Measurements from ENCODE around the gene BBX.
"Not testable (repeated sequence)": the region's sequence is repeated elsewhere in the genome, so short reads cannot be mapped to it uniquely, and the experiment has no call there.

The BBX gene

DNA sequence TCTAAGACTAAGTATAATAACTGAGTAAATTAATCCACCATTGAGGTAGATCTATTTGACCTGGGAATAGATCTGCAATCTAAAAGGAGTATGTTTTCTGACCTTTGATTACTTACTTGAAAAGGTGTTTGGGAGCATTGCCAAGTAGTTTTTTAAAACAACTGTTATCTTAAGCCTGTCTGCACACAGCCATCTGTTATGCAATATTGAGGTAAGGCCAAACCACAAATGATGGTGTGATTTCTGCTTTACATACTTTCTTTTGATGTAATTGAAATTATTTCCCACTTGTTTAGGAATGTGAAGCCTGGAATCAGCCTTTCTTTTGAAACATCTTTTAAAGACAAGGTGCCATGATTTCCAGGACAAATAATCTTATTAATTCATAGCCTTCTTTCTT is 274.0 kb downstream of the BBX start:
- no peak for DNase-seq (ENCODE audit: low read depth in 2 of 2)

DNA sequence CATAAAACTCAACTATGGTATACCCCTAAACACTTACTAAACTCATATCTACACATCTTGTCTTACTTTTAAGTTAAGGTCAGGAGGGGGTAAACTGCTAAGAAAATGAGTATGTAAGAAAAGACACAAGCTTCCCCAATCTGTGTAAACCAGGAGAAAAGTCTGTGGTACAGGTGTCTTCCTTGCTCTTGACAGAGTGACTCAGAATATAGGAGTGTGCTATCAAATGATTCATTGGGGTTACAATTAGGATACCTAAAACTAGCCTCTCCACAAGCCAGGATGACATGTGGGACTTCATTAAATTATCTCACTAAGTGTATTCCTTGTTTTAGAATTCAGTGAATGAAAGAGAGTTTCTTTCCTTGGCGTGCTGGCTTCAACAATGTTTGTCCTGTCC is 274.8 kb downstream of the BBX start:
- no peak for DNase-seq (ENCODE audit: low read depth in 2 of 2)

DNA sequence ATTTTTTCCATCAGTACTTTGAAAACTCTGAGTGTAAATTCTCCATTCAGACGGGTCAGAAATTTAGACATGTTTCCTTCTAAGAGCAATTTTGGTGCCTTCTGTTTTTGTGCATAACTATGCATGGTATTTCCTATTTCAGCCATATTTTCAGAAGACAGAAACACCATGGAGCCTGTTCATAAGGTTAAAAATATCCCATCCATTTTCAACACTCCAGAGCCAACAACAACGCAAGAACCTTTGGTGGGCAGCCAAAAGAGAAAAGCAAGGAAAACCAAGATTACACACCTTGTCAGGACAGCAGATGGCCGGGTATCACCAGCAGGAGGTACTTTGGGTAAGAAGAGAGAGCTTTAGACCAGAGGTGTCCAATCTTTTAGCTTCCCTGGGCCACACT is 275.6 kb downstream of the BBX start:
- DNase-seq (ENCODE audit: low read depth in 2 of 2) = no peak

DNA sequence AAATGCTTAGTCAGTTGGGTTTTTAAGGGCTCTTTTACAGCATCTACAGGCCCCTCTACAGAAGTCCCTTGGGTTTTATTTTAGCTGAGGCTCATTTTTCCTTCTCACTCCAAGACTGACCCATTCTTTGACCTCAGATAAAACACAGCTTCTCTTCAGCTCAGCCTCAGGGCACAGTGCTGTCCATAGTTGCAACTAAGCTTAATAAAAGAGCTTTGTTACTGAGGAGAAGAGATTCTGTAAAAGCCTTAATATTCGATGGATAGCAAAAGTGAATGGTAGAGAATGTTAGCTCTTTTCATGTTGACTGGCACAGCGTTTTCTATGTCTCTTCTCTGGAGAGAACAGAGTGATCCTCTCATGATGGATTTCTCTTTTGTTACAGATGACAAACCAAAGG is 277.9 kb downstream of the BBX start:
- DNase-seq (ENCODE audit: low read depth in 2 of 2) = no peak

DNA sequence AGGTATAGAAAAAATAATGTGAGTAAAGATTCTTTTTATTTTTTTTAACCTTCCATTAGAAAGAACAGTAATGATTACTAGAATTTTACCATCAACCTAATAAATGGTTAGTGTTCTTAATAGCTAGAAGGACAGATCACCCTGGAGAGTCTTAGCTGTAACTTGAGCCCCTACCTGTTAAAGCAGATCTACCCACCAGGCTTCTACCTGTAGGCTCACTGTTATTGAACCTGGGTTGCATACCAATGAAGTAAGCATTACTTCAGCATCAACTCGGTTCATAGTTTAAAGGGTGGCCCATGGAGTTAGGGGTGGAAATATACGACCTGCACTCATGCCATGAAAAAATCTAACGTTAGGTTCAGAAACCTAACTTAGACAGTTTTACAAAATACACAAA is 280.4 kb downstream of the BBX start:
- no peak for DNase-seq (ENCODE audit: low read depth in 2 of 2)

DNA sequence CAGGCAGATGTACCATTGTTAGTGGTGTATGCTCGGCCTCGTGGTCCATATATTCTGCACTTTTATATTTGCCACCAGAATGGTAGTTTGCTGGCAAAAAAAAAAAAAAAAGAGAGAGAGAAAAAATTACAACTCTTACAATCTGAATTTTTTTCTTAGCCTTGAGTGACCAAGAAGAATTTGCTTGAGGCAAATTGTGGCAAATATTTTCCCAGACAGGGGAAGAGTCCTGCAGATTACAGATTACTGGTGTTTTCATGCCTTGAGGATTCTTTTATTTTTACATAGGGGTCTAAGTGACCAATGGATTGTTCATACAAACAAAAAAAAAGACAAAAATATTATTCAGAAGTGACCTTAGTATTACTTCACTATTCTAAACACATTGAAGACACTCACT is 283.3 kb downstream of the BBX start:
- DNase-seq (ENCODE audit: low read depth in 2 of 2) = no peak

DNA sequence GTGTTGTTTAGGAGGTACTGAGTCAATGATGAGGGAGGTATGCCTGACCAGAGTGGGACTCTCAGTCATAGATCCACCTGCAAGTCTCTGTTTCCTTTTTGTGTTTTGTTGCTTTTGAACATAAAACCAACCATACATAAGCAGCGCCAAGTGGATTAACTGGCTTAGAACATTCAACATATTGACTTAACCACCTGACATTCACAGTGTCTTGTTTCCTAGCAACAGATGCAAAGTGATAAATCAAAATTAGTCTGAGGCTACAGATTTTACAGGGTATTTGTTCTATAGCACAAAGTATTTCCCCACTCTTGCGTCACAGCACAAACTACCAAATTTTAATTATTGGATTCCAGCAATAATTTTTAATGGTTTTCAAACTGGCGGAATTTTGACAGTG is 283.8 kb downstream of the BBX start:
- no peak for DNase-seq (ENCODE audit: low read depth in 2 of 2)

DNA sequence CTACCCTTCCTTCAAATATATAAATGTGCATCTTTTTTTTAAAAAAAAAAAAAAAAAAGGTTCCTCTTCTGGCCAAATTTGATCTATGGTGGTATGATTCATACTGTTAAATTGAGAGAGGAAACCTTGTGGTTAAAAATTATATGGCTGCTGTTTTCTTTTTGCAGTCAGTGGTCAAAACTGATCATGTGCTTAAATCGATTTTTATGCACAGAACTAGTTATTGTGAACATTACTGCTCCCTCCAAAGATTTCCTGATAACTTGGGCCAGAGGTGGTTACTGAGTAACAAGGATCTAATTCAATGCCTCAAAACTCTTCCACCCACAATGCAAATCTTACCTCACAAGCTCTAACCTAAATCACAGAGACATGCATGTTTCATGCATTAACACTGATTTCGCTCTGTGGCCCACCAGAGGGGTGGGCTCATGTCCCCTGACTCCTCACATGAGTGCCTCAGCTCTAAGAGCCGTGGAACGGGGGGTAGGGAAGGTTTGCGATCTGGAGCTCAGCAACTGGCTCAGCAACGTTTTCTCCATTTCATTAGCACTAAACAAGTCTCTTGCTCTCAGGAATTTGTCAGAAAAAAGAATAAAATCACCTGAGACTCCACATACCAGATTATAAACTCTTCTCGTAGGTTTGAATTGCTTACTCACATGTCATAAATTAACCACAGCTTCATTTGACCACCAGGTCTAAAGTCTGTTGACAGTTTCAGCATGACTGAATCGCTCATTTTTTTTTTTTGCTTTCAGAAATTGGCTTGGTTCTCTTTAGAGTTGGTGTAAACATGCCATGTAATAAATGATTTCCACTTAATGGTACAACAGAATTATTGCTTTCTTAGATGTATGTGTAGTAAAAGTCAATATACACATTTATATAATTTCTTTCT is 287.7 kb downstream of the BBX start:
- no peak for DNase-seq (ENCODE audit: low read depth in 2 of 2)

DNA sequence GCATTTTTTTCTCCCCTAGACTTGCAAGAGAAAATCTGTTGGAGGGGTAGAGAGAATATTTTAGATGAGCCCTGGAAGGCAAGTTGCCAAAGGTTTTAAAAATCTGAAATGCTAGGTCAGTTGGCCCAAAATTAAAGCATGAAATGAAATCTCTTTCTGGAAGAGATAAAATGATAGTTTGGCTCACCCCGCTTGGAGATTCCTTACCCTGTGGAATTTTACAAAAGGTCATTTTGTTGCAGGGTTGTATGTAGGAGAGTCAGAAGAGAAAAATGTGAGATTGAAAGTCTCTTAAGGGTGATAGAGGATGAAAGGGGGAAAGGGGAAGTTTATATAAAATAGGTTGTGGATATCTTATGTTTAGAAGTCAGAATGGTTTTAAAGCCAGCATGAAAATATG is 290.3 kb downstream of the BBX start:
- no peak for DNase-seq (ENCODE audit: low read depth in 2 of 2)

DNA sequence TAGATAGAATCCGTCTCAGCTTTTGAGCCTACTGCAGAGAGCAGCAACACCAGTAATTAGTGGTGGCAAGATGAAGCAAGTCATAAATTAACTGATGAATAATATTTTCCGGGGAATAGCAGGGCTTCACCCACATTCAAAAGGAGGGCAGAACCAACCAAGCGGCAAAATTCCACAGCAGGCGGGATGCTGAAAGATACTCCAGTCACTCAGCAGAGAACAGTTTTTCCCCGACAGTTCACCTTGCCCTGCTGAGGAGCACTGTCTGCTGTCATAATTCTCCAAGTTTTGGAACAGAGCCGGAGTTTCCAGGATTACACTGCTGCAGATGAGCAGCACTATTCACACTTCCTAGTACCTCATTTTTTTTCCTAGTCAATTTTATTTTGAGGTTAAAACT is 293.3 kb downstream of the BBX start:
- no peak for DNase-seq (ENCODE audit: low read depth in 2 of 2)

DNA sequence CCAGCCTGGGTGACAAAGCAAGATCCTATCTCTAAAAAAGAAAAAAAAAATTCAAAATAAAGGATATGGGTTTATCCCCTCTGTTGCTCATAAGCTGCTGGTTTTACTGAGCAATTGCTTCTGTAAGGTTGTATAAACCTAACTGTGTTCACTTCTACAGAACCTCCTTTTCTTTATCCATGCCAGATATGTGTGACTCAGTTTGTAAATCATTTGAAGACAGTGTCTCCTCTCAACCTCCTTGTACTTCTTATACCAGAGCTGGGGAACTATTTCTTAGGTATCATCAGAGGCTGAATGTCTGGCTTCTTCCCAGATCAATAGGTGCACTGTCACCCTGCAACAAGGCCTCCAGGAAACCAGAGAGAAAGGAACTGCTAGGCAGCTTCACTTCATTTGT is 294.3 kb downstream of the BBX start:
- no peak for DNase-seq (ENCODE audit: low read depth in 2 of 2)

DNA sequence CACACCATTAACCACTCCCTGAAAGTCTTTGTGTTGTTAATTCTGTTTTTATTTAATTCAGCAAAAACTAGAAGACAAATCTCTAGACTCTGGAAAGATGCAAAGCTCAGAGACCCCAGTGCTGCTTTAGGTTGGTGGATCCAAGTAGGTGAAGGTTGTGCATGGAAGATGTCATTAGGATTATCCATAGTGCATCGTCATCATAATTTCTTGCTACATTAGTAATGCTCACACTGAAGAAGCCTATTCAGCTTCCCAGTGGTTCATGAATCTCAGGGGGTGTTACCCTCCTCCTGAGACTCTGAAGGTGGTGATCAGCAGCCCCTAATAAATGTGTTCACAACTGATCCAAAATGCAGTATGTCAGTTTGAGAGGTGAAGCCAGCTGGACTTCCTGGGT is 295.3 kb downstream of the BBX start:
- DNase-seq (ENCODE audit: low read depth in 2 of 2) = no peak

DNA sequence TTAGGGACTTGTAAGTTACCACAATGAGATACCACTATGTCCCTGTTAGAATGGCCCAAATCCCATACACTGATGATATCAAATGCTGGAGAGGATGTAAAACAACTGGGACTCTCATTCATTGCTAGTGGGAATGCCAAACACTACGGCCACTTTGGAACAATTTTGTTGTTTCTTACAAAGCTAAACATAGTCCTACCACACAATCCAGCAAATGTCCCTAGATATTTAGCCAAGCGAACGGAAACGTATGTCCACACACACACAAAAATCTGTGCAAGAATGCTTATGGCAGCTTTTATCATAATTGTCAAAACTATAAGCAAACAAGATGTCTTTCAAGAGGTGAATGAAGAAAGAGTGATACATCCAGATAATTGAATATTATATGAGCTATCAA is 296.9 kb downstream of the BBX start:
- DNase-seq (ENCODE audit: low read depth in 2 of 2) = no peak

DNA sequence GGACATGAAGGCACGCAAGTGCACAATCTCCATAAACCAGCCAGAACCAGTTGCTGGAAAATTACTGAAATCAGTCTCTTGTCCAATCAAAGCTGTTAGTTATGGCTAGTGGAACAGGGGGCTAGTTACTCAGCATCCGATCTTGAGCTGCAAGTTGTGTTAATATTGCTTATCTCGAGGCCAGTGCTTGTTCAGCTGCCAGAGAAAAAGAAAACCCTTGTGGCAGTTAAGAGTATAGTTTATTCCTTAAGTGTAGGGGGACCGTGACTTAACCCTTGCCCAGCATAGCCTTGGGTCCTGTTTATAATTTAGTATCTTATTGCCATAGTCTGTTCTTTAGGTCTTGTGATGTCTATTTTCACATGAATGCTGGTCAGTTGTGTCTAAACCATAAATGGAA is 299.5 kb downstream of the BBX start:
- no peak for DNase-seq (ENCODE audit: low read depth in 2 of 2)

DNA sequence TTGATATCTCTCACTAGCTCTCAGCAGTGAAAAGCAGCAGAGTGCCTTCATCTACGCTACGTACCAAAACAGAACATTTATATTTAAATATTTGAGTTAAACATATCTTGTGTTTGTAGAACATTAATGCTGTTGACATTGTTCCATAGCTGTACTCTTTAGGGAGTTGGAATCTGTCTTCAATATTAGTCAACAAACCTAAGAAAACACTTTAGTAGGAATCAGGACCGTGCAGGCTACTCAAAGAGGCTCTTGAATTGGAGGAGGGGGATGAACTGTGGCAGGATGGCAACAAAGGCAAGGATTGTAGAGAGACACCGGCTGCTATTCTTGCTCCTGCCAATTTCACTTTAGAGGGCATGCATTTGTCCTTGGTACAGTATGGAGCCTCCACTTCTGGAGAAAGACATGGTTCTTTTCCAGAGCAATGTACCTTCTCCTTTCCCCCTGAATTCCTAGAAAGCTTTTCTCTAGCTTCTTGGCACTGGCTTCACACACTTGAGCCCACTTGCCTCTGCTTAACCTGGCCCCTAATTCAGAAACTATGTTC is 302.1 kb downstream of the BBX start:
- DNase-seq (ENCODE audit: low read depth in 2 of 2) = no peak

DNA sequence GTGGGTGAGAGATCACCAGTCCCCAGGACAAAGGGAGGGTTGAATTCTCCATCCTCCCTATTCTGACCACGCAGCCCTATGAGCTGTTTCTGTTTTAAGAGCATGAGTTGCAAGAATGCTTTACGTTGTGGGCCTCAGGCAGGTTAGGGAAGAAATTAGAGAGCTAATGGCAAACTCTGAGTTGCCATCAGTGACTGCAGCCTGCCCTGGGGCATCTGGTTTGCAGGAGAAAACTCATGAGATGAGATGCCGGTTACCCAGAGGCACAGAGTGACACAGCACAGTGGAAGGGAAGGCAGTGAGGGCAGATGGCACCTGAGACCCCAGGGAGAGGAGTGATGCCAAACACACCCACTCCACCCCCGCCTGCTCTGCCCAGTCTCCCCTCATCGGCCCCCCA is 302.8 kb downstream of the BBX start:
- no peak for DNase-seq (ENCODE audit: low read depth in 2 of 2)

DNA sequence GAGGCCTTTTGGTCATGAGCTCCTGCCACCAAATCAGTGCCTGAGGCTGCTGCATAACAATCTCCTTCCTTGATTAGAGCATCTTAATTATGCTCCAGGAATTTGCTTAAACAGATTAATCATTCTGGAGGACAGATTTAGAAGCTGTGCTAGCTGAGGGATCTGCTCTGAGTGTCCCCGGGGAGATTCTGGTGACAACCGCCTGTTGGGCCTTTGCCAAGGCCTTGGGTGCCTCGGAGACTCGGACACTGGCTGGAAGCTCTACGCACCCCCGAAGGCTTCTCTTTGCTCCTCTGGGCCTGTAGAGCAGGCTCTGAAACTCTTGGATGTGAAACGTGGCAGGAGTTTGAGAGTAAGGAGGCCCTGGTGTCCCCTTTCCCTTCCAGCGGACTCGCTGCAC is 304.0 kb downstream of the BBX start:
- no peak for DNase-seq (ENCODE audit: low read depth in 2 of 2)

DNA sequence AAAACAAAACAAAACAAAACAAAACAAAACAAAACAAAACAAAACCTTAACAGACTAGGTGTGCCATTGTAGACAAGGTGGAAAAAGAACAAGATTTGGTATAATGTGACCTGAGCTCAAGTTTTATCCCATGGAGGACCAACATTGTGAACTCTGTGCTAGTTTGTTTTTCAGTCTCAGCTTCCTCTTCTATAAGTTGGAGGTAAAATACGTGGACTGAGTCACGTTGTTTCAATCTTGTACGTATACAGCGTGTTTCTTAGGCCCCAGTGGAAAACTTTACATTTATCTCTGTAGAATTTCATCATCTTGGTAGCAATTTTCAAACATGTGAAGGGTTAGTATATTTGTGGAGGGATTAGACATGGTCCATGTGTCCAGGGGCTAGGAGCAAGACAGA is 306.4 kb downstream of the BBX start:
- no peak for DNase-seq (ENCODE audit: low read depth in 2 of 2)

DNA sequence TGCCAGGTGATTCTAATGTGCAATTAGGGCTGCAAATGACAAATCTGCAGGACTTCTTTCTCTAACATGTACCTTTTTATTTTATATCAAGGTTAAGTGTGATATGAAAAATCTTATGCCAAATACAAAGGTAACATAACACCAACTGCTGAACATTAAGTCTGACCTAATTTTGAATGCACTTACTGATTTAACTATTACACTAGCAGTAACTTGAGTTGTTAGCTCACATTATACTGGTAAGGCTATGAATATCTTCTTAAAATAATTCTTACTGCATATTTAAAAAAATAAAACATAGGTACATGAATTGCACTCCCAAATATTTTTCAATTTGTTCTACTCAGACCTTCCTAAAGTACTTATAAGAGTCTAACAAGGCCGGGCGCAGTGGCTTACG is 308.8 kb downstream of the BBX start:
- no peak for DNase-seq (ENCODE audit: low read depth in 2 of 2)

DNA sequence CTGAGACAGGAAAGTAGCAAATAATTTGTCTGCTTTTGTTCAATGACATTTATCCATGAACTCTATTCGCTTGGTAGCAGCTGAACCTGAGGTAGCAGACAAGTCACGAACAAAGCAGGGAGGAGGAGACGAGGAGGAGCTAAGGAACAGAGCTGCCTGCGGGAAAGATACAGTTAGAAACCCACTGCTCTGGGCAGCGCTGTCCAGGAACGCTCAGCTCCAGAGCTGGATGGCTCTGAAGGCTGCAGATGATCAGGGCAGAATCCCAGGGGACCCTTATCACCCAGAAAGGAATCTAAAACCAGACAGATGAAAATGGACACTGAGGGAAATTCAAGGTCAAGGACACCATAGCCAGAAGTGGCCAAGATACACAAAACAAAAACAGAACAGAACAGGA is 310.3 kb downstream of the BBX start:
- DNase-seq (ENCODE audit: low read depth in 2 of 2) = no peak

DNA sequence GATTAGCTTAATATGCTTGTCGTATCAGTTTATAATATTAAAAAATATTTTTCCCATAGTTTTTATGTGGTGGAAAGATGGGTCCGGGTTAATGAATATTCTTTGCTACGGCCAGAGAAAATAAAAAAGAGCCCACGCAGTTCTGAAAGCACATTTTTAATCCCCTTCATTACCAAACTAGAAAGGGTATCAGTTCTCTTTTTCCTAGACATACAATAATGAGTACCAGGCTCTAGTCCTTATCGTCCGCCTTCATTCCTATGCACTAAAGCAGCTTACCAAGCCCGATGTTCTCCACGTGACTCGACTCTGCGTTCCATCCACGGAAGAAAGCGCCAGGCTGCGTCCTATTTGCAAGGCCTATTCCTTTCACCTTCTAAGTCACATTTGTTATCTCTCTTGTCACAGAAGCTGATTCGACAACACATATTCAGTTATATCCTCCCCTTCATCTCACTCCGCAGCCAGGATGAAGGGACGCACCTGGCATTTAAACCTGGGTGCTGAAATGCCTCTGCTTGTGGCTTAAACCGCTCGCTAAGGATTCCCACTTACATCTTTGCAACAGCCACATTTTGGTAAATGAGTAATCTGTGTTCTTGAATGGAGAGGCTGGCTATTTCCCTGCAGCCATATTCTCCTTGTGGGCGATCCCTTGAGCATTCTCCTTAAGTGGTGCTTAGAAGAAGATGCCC is 311.1 kb downstream of the BBX start:
- DNase-seq (ENCODE audit: low read depth in 2 of 2) = no peak

DNA sequence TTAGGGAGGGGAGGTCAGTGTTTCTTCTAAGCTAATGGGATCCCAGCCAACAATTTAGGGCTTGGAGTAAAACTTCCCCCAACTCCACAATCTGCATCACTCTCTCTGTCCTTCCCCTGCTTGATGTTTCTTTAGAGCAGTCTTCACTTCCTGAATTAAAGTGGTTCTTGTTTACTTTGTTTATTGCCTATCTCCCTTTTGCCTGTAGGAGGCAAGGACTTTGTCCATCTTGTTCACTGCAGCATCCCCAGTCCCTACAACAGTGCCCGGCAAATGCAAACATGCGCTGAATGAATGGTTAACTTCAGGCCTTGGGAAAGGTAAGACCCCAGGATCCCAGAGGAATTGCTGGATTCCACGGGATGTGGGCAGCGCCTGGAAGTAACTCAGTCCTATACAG is 312.2 kb downstream of the BBX start:
- DNase-seq (ENCODE audit: low read depth in 2 of 2) = not testable (repeated sequence)

DNA sequence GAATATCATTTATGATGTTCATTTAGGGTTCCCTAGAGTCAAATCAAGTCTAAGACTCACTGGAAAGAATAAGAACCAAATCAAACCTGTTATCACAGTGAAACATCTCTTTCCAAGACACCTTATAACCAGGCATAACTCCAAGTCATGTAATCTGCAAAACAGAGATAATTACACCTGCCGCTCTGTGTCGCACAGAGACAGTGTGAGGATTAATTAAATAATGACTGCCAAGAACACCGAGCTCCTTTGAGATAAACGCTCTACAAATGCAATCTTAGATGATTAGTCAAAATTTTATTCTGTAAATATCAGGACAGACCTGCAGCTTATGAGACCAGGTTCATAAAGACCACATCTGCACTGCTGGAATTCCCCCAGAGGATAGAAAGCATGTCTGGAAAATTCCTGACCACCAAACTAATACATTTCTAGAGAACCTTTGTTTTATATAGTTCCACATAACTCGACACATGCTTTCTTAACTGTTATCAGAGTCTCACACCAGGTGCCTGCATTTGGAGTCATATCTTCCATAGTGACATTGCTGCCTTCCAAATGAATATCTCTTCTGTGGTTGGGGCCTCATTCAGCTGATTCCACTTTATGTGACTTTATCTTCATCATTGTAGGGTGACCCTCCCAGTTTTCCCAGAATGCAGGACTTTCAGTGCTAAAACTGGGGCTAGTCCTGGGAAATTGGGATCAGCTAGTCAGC is 315.3 kb downstream of the BBX start:
- no peak for DNase-seq (ENCODE audit: low read depth in 2 of 2)
